ENCODE results near the gene USP10. TPM values are rescaled to one million over a fixed set of nuclear protein-coding genes. Genes with fewer than 3 reads are reported as not detected.

The USP10 gene
- total and polyA plus RNA-seq, 2 donors (not counting 3 experiments of a cell fraction or from before 2014, with no cell fraction given), result 84.0 to 115 TPM

- H3K79me2 ChIP-seq (ENCODE audit: control insufficient read depth, insufficient read depth, low read length), result peaks cover 97% of the 10 kb centered on the region
- no peak overlapping the region for H3K4me3 ChIP-seq (replicated peaks in 1 of 3; ENCODE audit: insufficient read depth in 1 of 3, low read depth in 1 of 3, low read length in 3 of 3)
- H3K36me3 ChIP-seq (ENCODE audit: control insufficient read depth in 2 of 2, extremely low read depth in 1 of 2, insufficient read depth in 2 of 2, low read length in 2 of 2), result no peaks in the 10 kb centered on the region
- TF ChIP-seq, protein P1, sequence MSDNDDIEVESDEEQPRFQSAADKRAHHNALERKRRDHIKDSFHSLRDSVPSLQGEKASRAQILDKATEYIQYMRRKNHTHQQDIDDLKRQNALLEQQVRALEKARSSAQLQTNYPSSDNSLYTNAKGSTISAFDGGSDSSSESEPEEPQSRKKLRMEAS (IDR thresholded peaks at IDR 0.05; ENCODE audit: insufficient read depth, insufficient read length), result no peak
- TF ChIP-seq EZH2 (IDR thresholded peaks at IDR 0.05; ENCODE audit: borderline replicate concordance, low read depth, low read length, severe bottlenecking) (no peak), CTCF (IDR thresholded peaks at IDR 0.05; ENCODE audit: extremely low read depth in 1 of 2, insufficient read depth in 1 of 2, low read depth in 1 of 2, low read length in 2 of 2) (peak; percentile 64 to 70)
- H3K4me2 ChIP-seq (ENCODE audit: insufficient read depth, low read length), result peak overlapping the region; percentile 17
- H3K27ac ChIP-seq (ENCODE audit: insufficient read depth, low read depth, low read length), result no peak overlapping the region
- FAIRE-seq (peak; percentile 95), DNase-seq (ENCODE audit: low read depth, low spot score) (peak; percentile 89)
- intact Hi-C loops (cut with micrococcal nuclease), result loop anchor here (1.0 to 10.0 kb wide), 4 partner anchors 52 to 330 kb away; no protein-coding TSS in a partner anchor
- no peak overlapping the region for H2AFZ ChIP-seq (ENCODE audit: low read depth, low read length)
- dilution Hi-C loops (cut with MboI; ENCODE audit: extremely low pct_ligation_motif_present, low sequenced_read_pairs), result loop anchor here (25.0 kb wide), 1 partner anchor 208 kb away; no protein-coding TSS in a partner anchor
- H3K27me3 ChIP-seq (ENCODE audit: control insufficient read depth in 2 of 2, insufficient read depth in 2 of 2, low read length in 2 of 2), result no peaks in the 10 kb centered on the region
- H3K9ac ChIP-seq (replicated peaks; ENCODE audit: extremely low read depth, insufficient read depth, low read length), result peak overlapping the region; percentile 1
- peaks cover 5% of the 10 kb centered on the region for H4K20me1 ChIP-seq (replicated peaks; ENCODE audit: control insufficient read depth, extremely low read depth, insufficient read depth, low read length)
- ChIA-PET CTCF (interaction anchor here (0.6 to 8.2 kb wide), 37 partner anchors 8 to 332 kb away, joined by 3 to 361 read pairs (median 4); no protein-coding TSS in a partner anchor), POLR2A (no interaction called here)
- H3K9me3 ChIP-seq (replicated peaks; ENCODE audit: control insufficient read depth, insufficient read depth, low read length), result no peaks in the 10 kb centered on the region
- H3K9me1 ChIP-seq (replicated peaks; ENCODE audit: control insufficient read depth, extremely low read depth, insufficient read depth, low read length), result no peaks in the 10 kb centered on the region
- no TSS peak for BruUV-seq (replicated peaks)
- peaks cover 20% of the 10 kb centered on the region for H3K4me1 ChIP-seq (ENCODE audit: control insufficient read depth, extremely low read depth, insufficient read depth, low read length)
Measured at GRCh38 chr16:84754353-84754856, 54.6 kb downstream of the USP10 start.

All from endothelial cell of umbilical vein (primary cell).